ENCODE results near the gene SELPLG.

DNA sequence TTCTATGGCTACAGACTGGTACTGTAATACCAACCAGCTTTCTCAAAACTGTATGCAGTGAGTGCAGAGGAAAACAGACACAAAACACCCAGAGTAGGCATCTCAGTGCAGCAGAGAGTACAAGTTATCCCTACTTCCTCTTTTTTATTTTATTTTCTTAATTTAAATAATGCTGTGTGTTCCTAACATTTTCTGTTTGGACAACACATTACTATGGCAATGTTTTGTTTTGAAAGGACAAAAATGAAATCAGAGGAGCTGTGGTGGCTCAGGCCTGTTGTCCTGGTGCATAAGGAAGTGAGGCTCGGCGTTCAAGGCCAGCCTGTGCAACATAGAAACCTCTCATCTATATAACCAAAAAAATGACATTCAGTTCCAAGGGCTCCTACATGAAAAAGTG, 33.7 kb upstream of the SELPLG start:
- TF ChIP-seq, protein P1, sequence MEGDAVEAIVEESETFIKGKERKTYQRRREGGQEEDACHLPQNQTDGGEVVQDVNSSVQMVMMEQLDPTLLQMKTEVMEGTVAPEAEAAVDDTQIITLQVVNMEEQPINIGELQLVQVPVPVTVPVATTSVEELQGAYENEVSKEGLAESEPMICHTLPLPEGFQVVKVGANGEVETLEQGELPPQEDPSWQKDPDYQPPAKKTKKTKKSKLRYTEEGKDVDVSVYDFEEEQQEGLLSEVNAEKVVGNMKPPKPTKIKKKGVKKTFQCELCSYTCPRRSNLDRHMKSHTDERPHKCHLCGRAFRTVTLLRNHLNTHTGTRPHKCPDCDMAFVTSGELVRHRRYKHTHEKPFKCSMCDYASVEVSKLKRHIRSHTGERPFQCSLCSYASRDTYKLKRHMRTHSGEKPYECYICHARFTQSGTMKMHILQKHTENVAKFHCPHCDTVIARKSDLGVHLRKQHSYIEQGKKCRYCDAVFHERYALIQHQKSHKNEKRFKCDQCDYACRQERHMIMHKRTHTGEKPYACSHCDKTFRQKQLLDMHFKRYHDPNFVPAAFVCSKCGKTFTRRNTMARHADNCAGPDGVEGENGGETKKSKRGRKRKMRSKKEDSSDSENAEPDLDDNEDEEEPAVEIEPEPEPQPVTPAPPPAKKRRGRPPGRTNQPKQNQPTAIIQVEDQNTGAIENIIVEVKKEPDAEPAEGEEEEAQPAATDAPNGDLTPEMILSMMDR (IDR thresholded peaks at IDR 0.05 in 8 of 11, conservative IDR thresholded peaks at IDR 0.05 in 3 of 11) = no peak
- TF ChIP-seq POLR2A (IDR thresholded peaks at IDR 0.05) = no peak
- no peak for TF ChIP-seq POLR2AphosphoS5 (IDR thresholded peaks at IDR 0.05)

All from spleen (tissue), 7 donors.